ENCODE data around the gene LCE3E. TPM values are rescaled to one million over a fixed set of nuclear protein-coding genes. Genes with fewer than 3 reads are reported as not detected.

LCE3E gene
- total and polyA plus RNA-seq, 4 donors: not detected

- DNase-seq (no peak), ATAC-seq (ENCODE audit: insufficient read depth, low FRiP score) (no peak)
- Histone ChIP-seq H3K9ac (ENCODE audit: insufficient read depth in 1 of 2, low read length in 2 of 2) (no peak overlapping the region), H3K4me1 (ENCODE audit: control insufficient read depth in 5 of 5, insufficient read depth in 5 of 5, low read length in 5 of 5) (no peaks in the 10 kb centered on the region), H3K27me3 (ENCODE audit: control insufficient read depth in 3 of 3, insufficient read depth in 3 of 3, low read length in 2 of 3) (peaks cover 0 to 22% (median 12%) of the 10 kb centered on the region in 3 donors), H3K9me3 (ENCODE audit: control insufficient read depth in 4 of 4, insufficient read depth in 3 of 4, low read length in 3 of 4) (peaks cover 0 to 6% (median 2%) of the 10 kb centered on the region in 4 donors), H3K4me3 (no peak overlapping the region), H3K27ac (ENCODE audit: low read depth in 1 of 2, low read length in 1 of 2) (no peak overlapping the region), H3K36me3 (ENCODE audit: control insufficient read depth in 4 of 4, insufficient read depth in 4 of 4, low read length in 4 of 4) (no peaks in the 10 kb centered on the region)
- TF ChIP-seq, protein P1, sequence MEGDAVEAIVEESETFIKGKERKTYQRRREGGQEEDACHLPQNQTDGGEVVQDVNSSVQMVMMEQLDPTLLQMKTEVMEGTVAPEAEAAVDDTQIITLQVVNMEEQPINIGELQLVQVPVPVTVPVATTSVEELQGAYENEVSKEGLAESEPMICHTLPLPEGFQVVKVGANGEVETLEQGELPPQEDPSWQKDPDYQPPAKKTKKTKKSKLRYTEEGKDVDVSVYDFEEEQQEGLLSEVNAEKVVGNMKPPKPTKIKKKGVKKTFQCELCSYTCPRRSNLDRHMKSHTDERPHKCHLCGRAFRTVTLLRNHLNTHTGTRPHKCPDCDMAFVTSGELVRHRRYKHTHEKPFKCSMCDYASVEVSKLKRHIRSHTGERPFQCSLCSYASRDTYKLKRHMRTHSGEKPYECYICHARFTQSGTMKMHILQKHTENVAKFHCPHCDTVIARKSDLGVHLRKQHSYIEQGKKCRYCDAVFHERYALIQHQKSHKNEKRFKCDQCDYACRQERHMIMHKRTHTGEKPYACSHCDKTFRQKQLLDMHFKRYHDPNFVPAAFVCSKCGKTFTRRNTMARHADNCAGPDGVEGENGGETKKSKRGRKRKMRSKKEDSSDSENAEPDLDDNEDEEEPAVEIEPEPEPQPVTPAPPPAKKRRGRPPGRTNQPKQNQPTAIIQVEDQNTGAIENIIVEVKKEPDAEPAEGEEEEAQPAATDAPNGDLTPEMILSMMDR (IDR thresholded peaks at IDR 0.05; ENCODE audit: control extremely low read depth, extremely low read depth): no peak
- 57 to 64% methylated on average over 4 of the region's 4 CpGs for WGBS, 2 donors
Observed at GRCh38 chr1:152520561-152521090, 46.0 kb downstream of the LCE3E start.

DNA sequence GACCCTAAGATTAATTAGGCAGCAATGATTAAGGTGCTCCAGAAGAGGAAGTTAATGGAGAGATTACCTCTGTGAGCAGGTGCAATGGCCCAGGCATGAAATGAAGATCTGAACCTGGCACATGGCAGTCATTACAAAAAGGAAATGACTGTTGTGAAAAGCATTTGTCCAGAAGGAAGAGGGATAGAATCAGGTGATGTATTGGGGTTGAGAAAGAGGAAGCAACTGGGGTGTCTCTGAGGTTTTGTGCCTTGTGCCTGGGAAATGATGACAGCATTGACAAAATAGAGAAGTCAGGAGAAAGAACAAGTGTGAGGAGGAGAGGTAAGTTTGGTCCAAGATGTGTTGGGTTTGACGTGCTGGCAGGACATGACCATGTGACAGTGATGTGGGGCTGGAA lies 46.7 kb downstream of the LCE3E start:
- ATAC-seq (ENCODE audit: insufficient read depth, low FRiP score) (no peak), DNase-seq (no peak)
- H3K36me3 ChIP-seq (ENCODE audit: control insufficient read depth in 4 of 4, insufficient read depth in 4 of 4, low read length in 4 of 4): no peaks in the 10 kb centered on the region
- no peak overlapping the region for H3K27ac ChIP-seq (ENCODE audit: low read depth in 1 of 2, low read length in 1 of 2)
- H3K4me3 ChIP-seq: no peak overlapping the region
- H3K4me1 ChIP-seq (ENCODE audit: control insufficient read depth in 5 of 5, insufficient read depth in 5 of 5, low read length in 5 of 5): peaks cover 0 to 1% (median 0%) of the 10 kb centered on the region in 5 donors
- no peak overlapping the region for H3K9ac ChIP-seq (ENCODE audit: insufficient read depth in 1 of 2, low read length in 2 of 2)
- 17 to 37% methylated on average over 1 of the region's 1 CpG for WGBS, 2 donors
- H3K9me3 ChIP-seq (ENCODE audit: control insufficient read depth in 4 of 4, insufficient read depth in 3 of 4, low read length in 3 of 4): peaks cover 0 to 6% (median 2%) of the 10 kb centered on the region in 4 donors
- TF ChIP-seq, protein P1 (IDR thresholded peaks at IDR 0.05; ENCODE audit: control extremely low read depth, extremely low read depth): no peak
- peaks cover 0 to 28% (median 19%) of the 10 kb centered on the region in 3 donors for H3K27me3 ChIP-seq (ENCODE audit: control insufficient read depth in 3 of 3, insufficient read depth in 3 of 3, low read length in 2 of 3)

DNA sequence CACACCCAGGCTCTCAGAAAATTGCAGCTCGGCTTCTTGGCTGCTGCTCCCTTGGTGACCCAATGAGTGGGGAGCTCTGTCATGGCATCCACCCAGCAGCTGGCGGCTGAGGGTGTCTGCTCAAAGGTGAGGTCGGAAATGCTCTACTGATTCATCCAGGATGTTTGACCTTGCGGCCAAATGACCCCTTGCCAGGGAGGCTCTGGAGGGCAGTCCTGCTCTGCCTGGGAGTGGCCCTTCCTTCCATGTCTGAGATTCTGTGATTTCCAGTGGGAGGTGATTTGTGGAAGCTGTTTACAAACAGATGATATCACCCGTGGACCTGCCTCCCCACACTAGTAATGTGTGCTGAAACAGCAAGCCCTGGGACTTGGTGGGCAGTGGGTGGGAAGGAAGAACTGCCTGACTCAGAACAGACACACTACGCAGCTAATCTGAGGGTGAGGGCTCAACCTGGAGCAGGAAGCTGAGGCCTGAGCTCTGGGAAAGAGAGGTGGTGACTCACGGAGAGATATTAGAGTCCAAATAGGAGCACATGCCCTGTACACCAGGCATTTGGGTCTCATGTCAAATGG lies 49.3 kb downstream of the LCE3E start:
- 55 to 82% methylated on average over 7 of the region's 7 CpGs for WGBS, 2 donors
- TF ChIP-seq, protein P1 (IDR thresholded peaks at IDR 0.05; ENCODE audit: control extremely low read depth, extremely low read depth): no peak
- Histone ChIP-seq H3K9me3 (ENCODE audit: control insufficient read depth in 4 of 4, insufficient read depth in 3 of 4, low read length in 3 of 4) (peaks cover 0 to 6% (median 0%) of the 10 kb centered on the region in 4 donors), H3K27me3 (ENCODE audit: control insufficient read depth in 3 of 3, insufficient read depth in 3 of 3, low read length in 2 of 3) (peaks cover 5 to 42% (median 30%) of the 10 kb centered on the region in 3 donors), H3K4me3 (no peak overlapping the region), H3K9ac (ENCODE audit: insufficient read depth in 1 of 2, low read length in 2 of 2) (no peak overlapping the region), H3K36me3 (ENCODE audit: control insufficient read depth in 4 of 4, insufficient read depth in 4 of 4, low read length in 4 of 4) (no peaks in the 10 kb centered on the region), H3K4me1 (ENCODE audit: control insufficient read depth in 5 of 5, insufficient read depth in 5 of 5, low read length in 5 of 5) (peaks cover 0 to 1% (median 0%) of the 10 kb centered on the region in 5 donors), H3K27ac (ENCODE audit: low read depth in 1 of 2, low read length in 1 of 2) (no peak overlapping the region)
- DNase-seq: no peak
- ATAC-seq (ENCODE audit: insufficient read depth, low FRiP score): no peak
